ENCODE data around the gene BPIFA1.

The BPIFA1 gene

GRCh38 chr20:33235696-33236095 lies at the start of gene BPIFA1:
TSS of gene BPIFA1 (plus strand) at chr20:33235996. CDS start at chr20:33237712, 1,716 bp downstream.
- no peak for DNase-seq (ENCODE audit: low spot score)

GRCh38 chr20:33187491-33187890 lies 48.3 kb upstream of the BPIFA1 start:
- no peak for DNase-seq (ENCODE audit: low spot score)

GRCh38 chr20:33188421-33188820 lies 47.4 kb upstream of the BPIFA1 start:
- DNase-seq (ENCODE audit: low spot score) = no peak

- DNase-seq (ENCODE audit: low spot score) = no peak
Measured at GRCh38 chr20:33191484-33191883, 44.3 kb upstream of the BPIFA1 start.

- no peak for DNase-seq (ENCODE audit: low spot score)
Measured at GRCh38 chr20:33191955-33192354, 43.8 kb upstream of the BPIFA1 start.

- DNase-seq (ENCODE audit: low spot score) = no peak
Measured at GRCh38 chr20:33192912-33193501, 42.8 kb upstream of the BPIFA1 start.

GRCh38 chr20:33199026-33199425 lies 36.8 kb upstream of the BPIFA1 start:
- DNase-seq (ENCODE audit: low spot score) = no peak

GRCh38 chr20:33202451-33202850 lies 33.3 kb upstream of the BPIFA1 start:
- no peak for DNase-seq (ENCODE audit: low spot score)

GRCh38 chr20:33203444-33203843 lies 32.4 kb upstream of the BPIFA1 start:
- DNase-seq (ENCODE audit: low spot score) = no peak

GRCh38 chr20:33209789-33210188 lies 26.0 kb upstream of the BPIFA1 start:
- peak; percentile 78 for DNase-seq (ENCODE audit: low spot score)

GRCh38 chr20:33210371-33210770 lies 25.4 kb upstream of the BPIFA1 start:
- no peak for DNase-seq (ENCODE audit: low spot score)

GRCh38 chr20:33211817-33212424 lies 23.9 kb upstream of the BPIFA1 start:
- DNase-seq (ENCODE audit: low spot score) = peak; percentile 43

- no peak for DNase-seq (ENCODE audit: low spot score)
Measured at GRCh38 chr20:33217052-33217451, 18.7 kb upstream of the BPIFA1 start, which contains the start of gene BPIFA3. TSS of gene BPIFA3 (plus strand) at chr20:33217352. CDS start at chr20:33217537, 185 bp downstream.

- DNase-seq (ENCODE audit: low spot score) = no peak
Measured at GRCh38 chr20:33224399-33224798, 11.4 kb upstream of the BPIFA1 start.

- DNase-seq (ENCODE audit: low spot score) = no peak
Measured at GRCh38 chr20:33229843-33230242, 6.0 kb upstream of the BPIFA1 start.

- DNase-seq (ENCODE audit: low spot score) = no peak
Measured at GRCh38 chr20:33231237-33231636, 4.6 kb upstream of the BPIFA1 start.

GRCh38 chr20:33232486-33233072 lies 3.2 kb upstream of the BPIFA1 start:
- no peak for DNase-seq (ENCODE audit: low spot score)

- DNase-seq (ENCODE audit: low spot score) = no peak
Measured at GRCh38 chr20:33233129-33233774, 2.5 kb upstream of the BPIFA1 start.

- no peak for DNase-seq (ENCODE audit: low spot score)
Measured at GRCh38 chr20:33234050-33234449, 1.7 kb upstream of the BPIFA1 start.

GRCh38 chr20:33236351-33236750 lies 555 bp downstream of the BPIFA1 start:
- no peak for DNase-seq (ENCODE audit: low spot score)

GRCh38 chr20:33237989-33238388 lies 2.2 kb downstream of the BPIFA1 start:
- DNase-seq (ENCODE audit: low spot score) = no peak

GRCh38 chr20:33239418-33239817 lies 3.6 kb downstream of the BPIFA1 start:
- DNase-seq (ENCODE audit: low spot score) = no peak

Measured in AG08395 (cell line).